Subcutaneous abdominal adipose tissue (tissue), 5 donors: ENCODE results near the gene CCDC106.

ENCODE experiments used
- H3K27ac ChIP-seq: one replicate; pipeline ENCODE4 v1.7.0; 2013; ENCODE audit warnings: low read depth, mild to moderate bottlenecking, inconsistent platforms, low read length, moderate library complexity
- H3K27me3 ChIP-seq, 5 donors: one replicate each; pipeline ENCODE4 v1.7.0; 2013; ENCODE audit warnings: low read length in 5 of 5, inconsistent platforms in 1 of 5; ENCODE audit not compliant: control insufficient read depth in 5 of 5, insufficient read depth in 4 of 5
- H3K36me3 ChIP-seq, 5 donors: one replicate each; pipeline ENCODE4 v1.7.0; 2013; ENCODE audit warnings: low read length in 5 of 5; ENCODE audit not compliant: control insufficient read depth in 5 of 5, insufficient read depth in 5 of 5
- H3K4me1 ChIP-seq, 5 donors: one replicate each; pipeline ENCODE4 v1.7.0; 2013; ENCODE audit warnings: low read length in 5 of 5, mild to moderate bottlenecking in 3 of 5, moderate library complexity in 1 of 5; ENCODE audit not compliant: control insufficient read depth in 5 of 5, insufficient read depth in 5 of 5
- H3K4me3 ChIP-seq, 5 donors: one replicate each; pipeline ENCODE4 v1.7.0; 2013; ENCODE audit warnings: low read length in 5 of 5, low read depth in 1 of 5
- H3K9ac ChIP-seq, 5 donors: one replicate each; pipeline ENCODE4 v1.7.0; 2013; ENCODE audit warnings: low read length in 5 of 5, mild to moderate bottlenecking in 4 of 5, moderate library complexity in 3 of 5
- H3K9me3 ChIP-seq, 5 donors: one replicate each; pipeline ENCODE4 v1.7.0; 2013; ENCODE audit warnings: low read length in 5 of 5; ENCODE audit not compliant: control insufficient read depth in 5 of 5
- donor health status: healthy.
- donor health status: healthy.
- donor health status: healthy.
- donor health status: healthy.
- donor health status: healthy.

The CCDC106 gene

DNA sequence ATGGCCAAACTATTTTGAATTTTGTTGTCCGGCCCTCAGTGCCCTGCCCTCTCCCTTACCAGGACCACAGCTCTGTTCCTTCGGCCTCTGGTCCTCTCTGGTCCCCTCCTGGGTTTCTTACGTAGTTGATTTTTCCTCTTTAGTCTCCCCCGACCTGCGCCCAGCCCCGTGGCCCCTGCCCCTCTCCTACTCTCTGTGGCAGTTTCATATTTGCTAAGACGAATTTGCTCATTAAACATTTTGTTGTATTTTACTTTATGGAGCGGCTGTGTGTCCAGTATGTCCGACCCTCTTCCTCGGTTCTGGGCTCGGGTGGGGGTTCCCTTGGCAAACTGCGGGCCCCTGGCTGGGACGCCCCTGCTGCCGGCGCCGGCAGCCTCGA is 26.4 kb downstream of the CCDC106 start:
- peaks cover 12 to 49% (median 46%) of the 10 kb centered on the region in 5 donors for H3K4me1 ChIP-seq
- H3K4me3 ChIP-seq = peak overlapping the region in 4 of 5 donors; percentile 92 to 97 (median 94)
- H3K9ac ChIP-seq = peak overlapping the region in 2 of 5 donors; percentile 40 to 65
- no peaks in the 10 kb centered on the region for H3K27me3 ChIP-seq
- peaks cover 0 to 38% (median 32%) of the 10 kb centered on the region in 5 donors for H3K36me3 ChIP-seq
- H3K27ac ChIP-seq = peak overlapping the region; percentile 86
- H3K9me3 ChIP-seq = no peaks in the 10 kb centered on the region

DNA sequence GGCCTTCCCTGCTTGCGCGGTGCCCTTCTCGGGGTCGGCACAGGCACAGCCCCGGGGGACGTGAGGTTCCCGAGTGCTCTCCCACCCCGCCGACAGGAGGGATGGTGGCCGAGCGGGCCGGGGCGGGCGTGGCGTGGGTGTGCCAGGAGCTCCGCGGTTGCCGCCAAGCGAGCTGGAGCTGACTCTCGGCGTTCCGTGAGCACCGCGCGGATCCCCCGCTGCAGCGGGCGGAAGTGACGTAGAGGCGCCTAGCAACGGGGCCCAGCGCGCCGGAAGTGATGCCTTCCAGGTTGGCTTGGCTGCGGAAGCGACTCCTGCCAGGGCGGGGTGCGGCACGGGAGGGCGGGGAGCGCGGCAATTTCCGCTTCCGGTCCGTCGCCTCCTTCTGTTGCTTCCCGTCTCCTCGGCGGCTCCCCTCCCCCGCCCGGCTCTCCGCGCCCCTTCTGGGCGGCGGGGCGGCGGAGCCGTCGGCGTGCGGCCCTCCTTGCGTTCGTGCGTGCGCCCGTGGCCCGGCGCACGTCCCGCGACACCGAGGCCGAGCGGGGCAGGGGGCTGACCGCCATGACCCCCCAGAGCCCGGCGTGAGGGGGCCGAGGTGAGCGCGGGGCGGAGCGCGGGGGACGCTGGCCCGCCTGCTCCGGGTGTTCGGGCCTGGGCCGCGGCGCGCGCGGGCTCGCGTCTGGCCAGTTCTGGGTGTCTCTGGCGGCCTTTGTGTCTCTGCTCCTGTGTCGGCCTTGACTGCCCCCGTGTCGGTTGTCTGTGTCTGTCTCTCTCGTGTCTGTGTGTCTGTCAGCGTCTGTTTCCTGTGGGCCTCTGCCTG is 27.0 kb downstream of the CCDC106 start, which contains the start of gene EPN1:
Gene EPN1, plus strand, starts transcription at position 386 of the 820 bp plus-strand sequence. CDS start 3,402 bp downstream, outside the sequence.
- peaks cover 12 to 55% (median 52%) of the 10 kb centered on the region in 5 donors for H3K4me1 ChIP-seq
- H3K27me3 ChIP-seq = no peaks in the 10 kb centered on the region
- H3K9ac ChIP-seq = peak within 1 kb of the TSS; percentile 98 to 99 (median 99)
- peak within 1 kb of the TSS; percentile 92 to 97 (median 95) for H3K4me3 ChIP-seq
- peaks cover 0 to 38% (median 32%) of the 10 kb centered on the region in 5 donors for H3K36me3 ChIP-seq
- H3K27ac ChIP-seq = peak within 1 kb of the TSS; percentile 86
- no peaks in the 10 kb centered on the region for H3K9me3 ChIP-seq

- H3K4me1 ChIP-seq = peaks cover 14 to 63% (median 57%) of the 10 kb centered on the region in 5 donors
- H3K9ac ChIP-seq = peak overlapping the region; percentile 98 to 99 (median 99)
- H3K27ac ChIP-seq = peak overlapping the region; percentile 86
- H3K4me3 ChIP-seq = peak overlapping the region; percentile 92 to 97 (median 95)
- H3K36me3 ChIP-seq = peaks cover 0 to 38% (median 32%) of the 10 kb centered on the region in 5 donors
- H3K27me3 ChIP-seq = no peaks in the 10 kb centered on the region
- no peaks in the 10 kb centered on the region for H3K9me3 ChIP-seq
Observed at GRCh38 chr19:55675661-55676354, 27.8 kb downstream of the CCDC106 start.

DNA sequence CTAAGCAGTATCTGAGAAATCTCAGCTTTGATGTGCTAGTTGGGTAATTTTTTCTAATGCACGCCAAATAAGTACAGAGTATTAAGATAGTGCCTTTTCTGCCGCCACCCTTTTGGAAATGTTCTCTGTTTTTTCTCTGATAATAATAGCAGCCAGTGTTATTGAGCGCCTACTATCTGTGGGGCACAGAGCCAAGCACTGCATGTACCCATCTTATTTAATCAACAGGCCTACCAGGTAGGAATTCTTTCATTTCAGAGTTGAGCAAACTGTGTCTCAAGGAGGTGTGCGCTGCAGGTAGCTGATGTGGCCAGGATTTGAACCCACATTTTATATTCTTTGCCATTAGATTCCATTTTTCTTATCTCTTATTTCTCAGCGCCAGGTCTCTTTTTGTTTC is 28.4 kb downstream of the CCDC106 start:
- Histone ChIP-seq H3K4me1 (peaks cover 14 to 68% (median 62%) of the 10 kb centered on the region in 5 donors), H3K27me3 (no peaks in the 10 kb centered on the region), H3K9ac (peak overlapping the region; percentile 98 to 99 (median 99)), H3K27ac (peak overlapping the region; percentile 86), H3K4me3 (peak overlapping the region; percentile 92 to 97 (median 95)), H3K36me3 (peaks cover under 1 to 42% (median 34%) of the 10 kb centered on the region in 5 donors), H3K9me3 (no peaks in the 10 kb centered on the region)

- no peaks in the 10 kb centered on the region for H3K9me3 ChIP-seq
- H3K4me1 ChIP-seq = peaks cover 14 to 68% (median 62%) of the 10 kb centered on the region in 5 donors
- H3K9ac ChIP-seq = peak overlapping the region in 4 of 5 donors; percentile 98 to 99 (median 98)
- H3K27me3 ChIP-seq = no peaks in the 10 kb centered on the region
- peaks cover 2 to 45% (median 38%) of the 10 kb centered on the region in 5 donors for H3K36me3 ChIP-seq
- H3K4me3 ChIP-seq = peak overlapping the region in 4 of 5 donors; percentile 40 to 97 (median 94)
- H3K27ac ChIP-seq = peak overlapping the region; percentile 51
Observed at GRCh38 chr19:55676889-55677505, 29.0 kb downstream of the CCDC106 start.

GRCh38 chr19:55677572-55678028 is 29.6 kb downstream of the CCDC106 start:
- H3K4me1 ChIP-seq = peaks cover 14 to 68% (median 62%) of the 10 kb centered on the region in 5 donors
- H3K36me3 ChIP-seq = peaks cover 2 to 48% (median 41%) of the 10 kb centered on the region in 5 donors
- no peaks in the 10 kb centered on the region for H3K27me3 ChIP-seq
- peak overlapping the region; percentile 17 to 99 (median 52) for H3K9ac ChIP-seq
- H3K4me3 ChIP-seq = peak overlapping the region in 4 of 5 donors; percentile 40 to 97 (median 94)
- H3K27ac ChIP-seq = peak overlapping the region; percentile 51
- no peaks in the 10 kb centered on the region for H3K9me3 ChIP-seq

DNA sequence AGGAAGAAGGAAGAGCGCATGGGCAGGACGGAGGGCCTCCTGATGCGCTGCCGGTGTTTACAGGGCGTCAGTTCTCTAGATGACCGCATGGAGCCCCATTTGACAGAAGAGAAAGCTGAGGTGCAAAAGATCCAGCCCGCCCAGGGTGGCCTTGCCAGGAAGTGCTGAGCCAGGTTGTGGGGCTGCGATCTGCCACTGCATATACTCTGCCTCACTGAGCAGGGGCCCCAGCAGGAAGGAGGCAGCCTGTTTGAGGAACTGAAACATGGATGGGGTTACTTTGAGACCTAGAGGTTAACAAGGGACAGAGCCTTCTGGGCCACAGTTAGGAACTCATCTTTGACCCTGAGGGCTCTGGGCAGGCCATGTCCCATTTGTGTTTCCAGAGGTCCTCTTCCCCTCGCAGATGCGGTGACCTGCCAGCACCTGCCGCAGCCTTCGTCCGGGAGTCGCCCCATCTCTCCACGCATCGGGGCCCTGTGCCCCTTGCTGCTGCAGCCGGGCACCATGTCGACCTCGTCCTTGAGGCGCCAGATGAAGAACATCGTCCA is 30.2 kb downstream of the CCDC106 start:
- peak overlapping the region in 4 of 5 donors; percentile 33 to 97 (median 94) for H3K4me3 ChIP-seq
- peaks cover 14 to 68% (median 62%) of the 10 kb centered on the region in 5 donors for H3K4me1 ChIP-seq
- peak overlapping the region; percentile 51 for H3K27ac ChIP-seq
- peaks cover 2 to 49% (median 41%) of the 10 kb centered on the region in 5 donors for H3K36me3 ChIP-seq
- H3K9me3 ChIP-seq = no peaks in the 10 kb centered on the region
- peak overlapping the region in 4 of 5 donors; percentile 17 to 99 (median 64) for H3K9ac ChIP-seq
- H3K27me3 ChIP-seq = no peaks in the 10 kb centered on the region

- Histone ChIP-seq H3K27ac (no peak overlapping the region), H3K9me3 (no peaks in the 10 kb centered on the region), H3K36me3 (peaks cover 2 to 59% (median 52%) of the 10 kb centered on the region in 5 donors), H3K4me3 (no peak overlapping the region), H3K4me1 (peaks cover 14 to 64% (median 57%) of the 10 kb centered on the region in 5 donors), H3K27me3 (no peaks in the 10 kb centered on the region), H3K9ac (peak overlapping the region in 1 of 5 donors; percentile 21)
Observed at GRCh38 chr19:55679343-55680257, 31.6 kb downstream of the CCDC106 start.
